IPS-18a (cell line): ENCODE measurements around the gene TBC1D2.
"Not testable (repeated sequence)": the region's sequence is repeated elsewhere in the genome, so short reads cannot be mapped to it uniquely, and the experiment has no call there.

Source experiments
- H3K27ac ChIP-seq: one replicate; pipeline ENCODE4 v1.5.1; 2013; ENCODE audit warnings: low read length
- H3K27me3 ChIP-seq: one replicate; pipeline ENCODE4 v1.6.1; 2013; ENCODE audit warnings: mild to moderate bottlenecking, low read length; ENCODE audit not compliant: control insufficient read depth, insufficient read depth
- H3K36me3 ChIP-seq: one replicate; pipeline ENCODE4 v1.6.1; 2013; ENCODE audit warnings: low read depth, low read length; ENCODE audit not compliant: control insufficient read depth
- H3K4me1 ChIP-seq: one replicate; pipeline ENCODE4 v1.6.1; 2013; ENCODE audit warnings: low read depth, low read length; ENCODE audit not compliant: control insufficient read depth
- H3K4me3 ChIP-seq: one replicate; pipeline ENCODE4 v1.5.1; 2013; ENCODE audit warnings: low read length
- H3K9ac ChIP-seq: one replicate; pipeline ENCODE4 v1.6.1; 2013; ENCODE audit warnings: mild to moderate bottlenecking, low read length, moderate library complexity
- H3K9me3 ChIP-seq: one replicate; pipeline ENCODE4 v1.6.1; 2013; ENCODE audit warnings: low read depth, low read length; ENCODE audit not compliant: control insufficient read depth

Gene TBC1D2

DNA sequence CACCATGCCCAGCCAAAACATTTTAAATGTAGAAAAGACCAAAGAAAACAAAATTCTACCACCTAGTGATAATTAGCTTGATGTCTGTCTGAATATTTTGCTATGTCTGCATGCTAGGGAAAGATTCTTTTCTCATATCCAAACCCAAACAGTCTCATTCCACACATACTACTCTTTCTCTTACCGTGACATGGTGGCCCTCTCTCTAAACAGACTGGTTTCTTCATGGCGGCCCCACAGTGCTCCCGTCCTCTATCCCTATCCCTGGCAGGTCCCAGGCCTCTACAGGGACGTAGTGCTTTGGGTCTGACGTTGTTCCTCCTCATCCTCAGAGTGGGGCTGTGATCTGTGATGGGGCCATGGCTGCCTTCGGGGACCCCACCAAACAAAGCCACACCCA, 71.1 kb downstream of the TBC1D2 start:
- Histone ChIP-seq H3K27me3 (no peaks in the 10 kb centered on the region), H3K36me3 (no peaks in the 10 kb centered on the region), H3K27ac (no peak overlapping the region), H3K9ac (no peak overlapping the region), H3K4me3 (no peak overlapping the region), H3K4me1 (no peaks in the 10 kb centered on the region), H3K9me3 (no peaks in the 10 kb centered on the region)

DNA sequence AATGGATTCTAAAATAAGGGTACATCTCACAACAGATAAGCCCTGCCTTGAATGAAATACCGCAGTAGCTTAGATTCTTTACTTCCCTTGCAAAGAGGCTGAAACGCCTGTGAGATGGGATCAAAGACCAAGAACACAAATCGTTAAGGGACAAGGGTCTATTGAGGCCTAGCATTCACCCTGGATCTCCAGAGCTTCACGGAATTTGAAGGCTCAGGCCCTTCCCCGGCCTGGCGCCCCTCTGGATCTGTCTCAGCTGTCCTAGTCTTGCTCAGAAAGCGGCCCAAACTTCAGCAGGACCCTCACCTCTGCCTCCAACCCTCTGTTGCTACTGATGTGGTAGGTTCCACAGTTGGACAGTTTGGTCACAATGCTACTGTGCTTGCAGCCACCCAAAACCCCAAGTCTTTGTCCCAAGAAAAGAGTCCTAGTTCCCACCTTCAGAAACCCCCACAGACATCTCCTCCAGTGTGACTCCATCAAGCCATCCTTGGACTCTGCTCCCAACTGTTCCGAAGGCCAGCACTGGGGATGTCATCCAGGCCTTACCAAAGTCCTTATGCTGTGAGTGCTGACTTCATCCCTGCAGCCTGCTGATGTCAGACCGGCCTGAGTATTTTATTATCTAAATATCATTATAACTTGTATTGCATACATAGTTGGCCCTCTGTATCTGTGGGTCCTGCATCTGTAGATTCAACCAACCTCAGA, 72.4 kb downstream of the TBC1D2 start:
- Histone ChIP-seq H3K27ac (no peak overlapping the region), H3K9ac (no peak overlapping the region), H3K27me3 (no peaks in the 10 kb centered on the region), H3K9me3 (no peaks in the 10 kb centered on the region), H3K4me1 (no peaks in the 10 kb centered on the region), H3K36me3 (no peaks in the 10 kb centered on the region), H3K4me3 (no peak overlapping the region)

DNA sequence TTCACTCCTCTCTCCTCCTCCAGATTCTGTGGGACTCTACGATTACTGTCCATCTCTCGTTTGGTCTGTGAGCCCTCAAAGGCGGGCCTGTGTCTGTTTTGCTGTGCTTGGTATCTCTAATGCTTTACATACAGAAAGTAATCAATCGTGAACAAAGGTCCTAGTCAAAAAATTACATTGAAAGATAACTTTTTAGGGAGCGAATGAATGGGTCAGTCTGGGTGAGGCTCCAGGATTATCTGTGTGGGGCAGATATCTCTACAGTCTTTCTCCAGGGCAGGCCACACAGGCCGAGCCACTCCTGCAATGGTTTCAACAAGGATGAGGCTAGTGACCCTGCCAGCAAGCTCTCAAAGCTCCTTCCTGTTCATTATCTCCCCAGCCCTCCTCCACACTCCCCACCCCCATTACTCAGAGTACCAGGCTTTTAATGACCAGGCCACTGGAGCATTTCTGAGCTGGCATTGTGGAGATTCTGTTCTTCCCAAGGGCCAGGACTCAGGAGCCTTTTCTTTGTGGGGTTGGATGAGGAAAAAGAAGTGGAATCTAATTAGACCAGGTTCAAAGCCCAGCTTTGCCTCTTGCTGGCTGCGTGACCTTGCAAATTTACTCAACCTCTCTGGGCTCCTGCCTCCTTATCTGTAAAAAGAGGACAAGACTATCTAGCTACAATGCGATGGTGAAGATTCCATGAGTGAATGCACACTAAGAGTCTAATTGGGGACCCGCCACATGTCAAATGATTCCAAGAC, 73.2 kb downstream of the TBC1D2 start:
- H3K27me3 ChIP-seq, result no peaks in the 10 kb centered on the region

DNA sequence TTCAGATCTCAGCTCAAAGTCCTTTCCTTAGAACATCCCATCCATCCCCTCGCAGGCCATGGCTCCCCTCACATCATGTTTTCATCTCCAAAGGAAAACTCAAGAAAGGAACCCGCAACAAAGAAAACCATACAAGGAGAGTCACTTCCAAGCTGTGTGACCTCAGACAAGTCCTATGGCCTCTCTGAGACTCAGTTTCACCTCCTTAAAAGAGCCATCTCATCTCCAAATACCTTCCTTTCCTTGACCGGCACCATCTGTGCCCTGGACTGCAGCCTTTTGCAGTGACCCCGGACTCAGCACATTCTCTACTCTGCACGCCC, 73.7 kb downstream of the TBC1D2 start:
- H3K27me3 ChIP-seq, result no peaks in the 10 kb centered on the region
- H3K9ac ChIP-seq, result no peak overlapping the region
- no peaks in the 10 kb centered on the region for H3K4me1 ChIP-seq
- no peak overlapping the region for H3K27ac ChIP-seq
- H3K4me3 ChIP-seq, result no peak overlapping the region
- H3K36me3 ChIP-seq, result no peaks in the 10 kb centered on the region
- no peaks in the 10 kb centered on the region for H3K9me3 ChIP-seq

More for the DNA sequence above, 73.2 kb downstream of the TBC1D2 start:
- Histone ChIP-seq H3K36me3 (no peaks in the 10 kb centered on the region), H3K9me3 (no peaks in the 10 kb centered on the region), H3K9ac (no peak overlapping the region), H3K27ac (no peak overlapping the region), H3K4me1 (no peaks in the 10 kb centered on the region), H3K4me3 (no peak overlapping the region)

DNA sequence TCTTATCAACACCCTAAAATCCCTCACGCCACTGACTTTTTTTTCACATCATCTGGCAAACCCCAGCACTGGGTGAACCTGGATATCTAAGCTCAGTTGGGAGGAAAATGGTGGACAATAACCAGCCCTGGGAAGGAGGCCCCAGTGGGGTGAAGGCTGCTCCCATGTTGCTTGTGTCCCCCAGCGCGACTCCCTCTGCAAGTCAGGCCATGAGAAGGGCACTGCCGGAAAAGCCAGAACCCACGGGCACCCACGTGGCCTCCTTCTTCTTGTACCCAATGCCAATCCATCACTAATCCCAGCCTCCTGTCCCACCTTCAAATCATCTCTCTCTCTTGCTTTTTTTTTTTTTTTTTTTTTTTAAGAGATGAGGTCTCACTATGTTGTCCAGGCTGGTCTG, 74.5 kb downstream of the TBC1D2 start:
- Histone ChIP-seq H3K4me1 (no peaks in the 10 kb centered on the region), H3K36me3 (no peaks in the 10 kb centered on the region), H3K4me3 (no peak overlapping the region), H3K27me3 (no peaks in the 10 kb centered on the region), H3K27ac (no peak overlapping the region), H3K9me3 (no peaks in the 10 kb centered on the region), H3K9ac (no peak overlapping the region)

DNA sequence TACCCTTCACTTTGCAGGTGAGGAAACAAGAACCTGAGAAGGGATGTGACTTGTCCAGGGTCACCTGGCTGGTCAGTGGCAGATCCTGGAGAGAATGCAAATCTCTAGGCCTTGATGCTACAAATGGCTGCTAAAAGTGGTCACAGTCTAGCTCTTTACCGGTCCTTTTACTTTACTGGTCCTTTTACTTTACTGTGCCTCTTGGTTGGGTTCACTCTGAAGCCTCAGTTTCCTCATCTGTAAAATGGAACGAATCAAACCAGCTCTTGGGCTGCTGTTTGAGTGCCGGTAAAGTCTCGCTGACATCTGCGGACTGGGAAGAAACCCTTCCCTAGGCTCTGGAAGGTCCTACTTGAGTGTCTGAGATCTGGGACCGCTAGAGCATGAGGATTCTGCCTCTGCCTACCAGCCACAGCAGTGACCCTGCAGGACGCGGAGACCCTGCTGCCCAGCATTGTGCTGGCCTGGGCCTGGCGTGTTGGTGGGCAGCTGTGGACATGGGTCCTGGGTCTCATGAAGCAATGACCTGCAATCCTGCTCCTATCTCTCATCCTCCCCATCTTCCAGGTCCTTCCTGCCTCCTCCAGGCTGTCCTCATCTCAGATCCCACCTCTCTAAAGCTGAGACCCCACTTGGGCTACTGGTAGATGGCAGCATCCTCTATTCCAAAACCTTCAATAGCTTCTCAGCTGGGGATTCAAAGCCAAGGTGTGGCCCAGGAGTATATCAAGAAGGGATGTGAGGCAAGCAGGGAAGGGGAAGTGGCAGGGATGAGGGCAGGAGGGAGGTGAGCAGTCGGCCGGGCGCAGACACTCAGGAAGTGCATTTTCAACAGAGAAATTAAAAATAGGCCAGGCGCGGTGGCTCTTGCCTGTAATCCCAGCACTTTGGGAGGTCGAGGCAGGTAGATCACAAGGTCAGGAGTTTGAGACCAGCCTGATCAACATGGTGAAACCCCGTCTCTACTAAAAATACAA, 76.3 kb downstream of the TBC1D2 start:
- Histone ChIP-seq H3K9ac (no peak overlapping the region), H3K4me1 (peaks cover 7% of the 10 kb centered on the region), H3K9me3 (no peaks in the 10 kb centered on the region), H3K27me3 (no peaks in the 10 kb centered on the region), H3K4me3 (no peak overlapping the region), H3K27ac (no peak overlapping the region), H3K36me3 (no peaks in the 10 kb centered on the region)

DNA sequence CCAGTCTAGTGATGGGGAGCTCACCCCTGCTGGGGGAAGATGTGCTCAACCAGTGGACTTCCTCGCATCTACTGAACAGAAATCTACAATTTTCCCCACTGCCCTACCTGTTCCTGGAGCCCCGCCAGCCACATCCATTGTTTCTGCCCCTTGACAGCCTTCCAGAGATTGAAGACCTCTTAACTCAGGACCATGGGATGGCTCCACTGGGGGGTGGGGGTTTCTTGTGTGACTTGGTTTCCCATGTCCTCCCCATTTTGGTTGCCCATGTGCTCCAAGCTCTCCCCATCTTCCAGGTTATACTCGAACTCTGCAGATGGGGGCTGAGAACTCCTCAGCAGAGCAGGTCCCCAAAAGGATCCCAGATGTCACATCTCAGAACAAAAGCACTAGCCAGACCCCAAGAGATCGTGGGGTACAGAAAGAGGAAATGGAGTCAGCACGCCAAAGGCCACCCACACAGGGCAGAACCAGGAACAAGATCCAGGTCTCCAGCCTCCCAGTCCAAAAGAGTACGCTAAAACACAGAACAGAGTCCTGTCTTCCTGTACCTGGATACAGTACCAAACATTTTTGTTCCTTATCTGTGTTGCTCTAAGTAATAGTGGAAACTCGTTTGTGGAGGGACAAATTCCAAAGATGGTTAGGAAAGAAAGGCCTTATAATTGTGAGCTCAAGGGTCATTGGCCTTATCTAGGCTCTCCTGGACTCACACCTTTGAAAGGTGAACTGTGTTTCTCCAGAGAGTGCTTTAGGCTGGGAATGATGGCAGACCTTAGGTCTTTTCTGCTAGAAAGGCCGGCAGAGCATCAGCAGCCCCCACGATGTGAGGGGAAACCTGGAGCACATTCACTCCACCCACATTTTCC, 78.8 kb downstream of the TBC1D2 start:
- peaks cover 15% of the 10 kb centered on the region for H3K4me1 ChIP-seq
- no peak overlapping the region for H3K27ac ChIP-seq
- H3K9ac ChIP-seq, result no peak overlapping the region
- H3K36me3 ChIP-seq, result no peaks in the 10 kb centered on the region
- no peaks in the 10 kb centered on the region for H3K27me3 ChIP-seq
- no peaks in the 10 kb centered on the region for H3K9me3 ChIP-seq
- no peak overlapping the region for H3K4me3 ChIP-seq

DNA sequence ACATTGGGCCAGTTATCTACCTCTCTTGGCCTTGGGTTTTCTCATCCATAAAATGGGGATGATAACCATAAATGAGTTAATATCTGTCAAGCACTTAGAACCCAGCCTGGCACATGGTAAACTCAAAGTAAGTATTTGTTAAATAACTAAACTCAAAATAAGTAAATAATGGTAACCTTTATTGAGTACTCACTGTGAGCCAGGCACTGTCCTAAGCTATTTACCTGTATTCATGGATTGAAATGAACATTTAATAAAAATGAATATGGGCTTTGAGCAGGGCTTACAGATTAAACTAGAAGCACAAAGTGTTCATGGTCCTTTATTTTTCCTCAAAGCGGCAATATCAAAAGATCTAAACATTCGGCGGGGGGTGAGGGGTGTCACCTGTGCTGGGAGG, 79.7 kb downstream of the TBC1D2 start:
- Histone ChIP-seq H3K36me3 (no peaks in the 10 kb centered on the region), H3K4me3 (no peak overlapping the region), H3K9me3 (no peaks in the 10 kb centered on the region), H3K4me1 (peaks cover 23% of the 10 kb centered on the region), H3K27me3 (no peaks in the 10 kb centered on the region), H3K9ac (no peak overlapping the region), H3K27ac (no peak overlapping the region)

DNA sequence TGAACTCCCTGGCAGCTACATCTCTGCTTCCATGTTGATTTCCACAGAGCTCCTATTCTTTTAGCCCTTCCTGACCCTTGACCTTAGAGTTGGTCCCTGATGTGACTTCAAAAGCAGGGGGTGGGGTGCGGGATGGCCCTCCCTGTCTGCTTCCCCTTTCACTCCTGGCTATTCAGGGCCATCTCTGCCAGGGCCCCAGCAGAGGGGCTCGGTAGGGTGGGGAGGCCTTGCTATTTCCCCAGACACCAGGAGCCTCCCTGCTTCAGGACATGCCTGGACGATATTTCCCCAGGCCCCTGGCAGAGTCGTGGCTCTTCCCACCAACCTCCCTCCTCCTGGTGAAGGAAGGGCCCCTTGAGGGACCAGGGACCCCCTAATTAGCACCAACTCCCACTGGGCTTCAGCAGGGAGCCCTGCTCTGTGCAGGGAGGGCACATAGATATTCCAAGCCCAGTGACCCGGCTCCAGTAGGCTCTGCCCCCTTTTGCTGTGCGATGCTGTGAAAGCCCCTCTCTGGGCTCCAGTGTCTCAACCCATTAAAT, 80.3 kb downstream of the TBC1D2 start:
- Histone ChIP-seq H3K27ac (no peak overlapping the region), H3K4me3 (no peak overlapping the region), H3K9ac (no peak overlapping the region), H3K27me3 (no peaks in the 10 kb centered on the region), H3K4me1 (peaks cover 23% of the 10 kb centered on the region), H3K9me3 (no peaks in the 10 kb centered on the region), H3K36me3 (no peaks in the 10 kb centered on the region)

DNA sequence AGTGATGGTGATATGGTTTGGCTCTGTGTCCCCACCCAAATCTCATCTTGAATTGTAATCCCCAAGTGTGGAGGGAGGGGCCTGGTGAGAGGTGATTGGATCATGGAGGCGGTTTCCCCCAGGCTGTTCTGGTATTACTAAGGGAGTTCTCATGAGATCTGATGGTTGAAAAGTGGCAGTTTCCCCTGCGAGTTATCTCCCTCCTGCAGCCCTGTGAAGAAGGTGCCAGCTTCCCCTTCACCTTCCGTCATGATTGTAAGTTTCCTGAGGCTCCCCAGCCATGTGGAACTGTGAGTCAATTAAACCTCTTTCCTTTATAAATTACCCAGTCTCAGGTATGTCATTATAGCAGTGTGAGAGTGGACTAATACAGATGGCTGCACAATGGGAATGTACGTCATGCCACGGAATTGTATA, 80.9 kb downstream of the TBC1D2 start:
- not testable (repeated sequence) for H3K36me3 ChIP-seq, H3K9me3 ChIP-seq, H3K27me3 ChIP-seq, H3K4me3 ChIP-seq, H3K27ac ChIP-seq, H3K9ac ChIP-seq
- peaks cover 26% of the 10 kb centered on the region for H3K4me1 ChIP-seq
